ENCODE data around the gene TCIRG1.

Gene TCIRG1

DNA sequence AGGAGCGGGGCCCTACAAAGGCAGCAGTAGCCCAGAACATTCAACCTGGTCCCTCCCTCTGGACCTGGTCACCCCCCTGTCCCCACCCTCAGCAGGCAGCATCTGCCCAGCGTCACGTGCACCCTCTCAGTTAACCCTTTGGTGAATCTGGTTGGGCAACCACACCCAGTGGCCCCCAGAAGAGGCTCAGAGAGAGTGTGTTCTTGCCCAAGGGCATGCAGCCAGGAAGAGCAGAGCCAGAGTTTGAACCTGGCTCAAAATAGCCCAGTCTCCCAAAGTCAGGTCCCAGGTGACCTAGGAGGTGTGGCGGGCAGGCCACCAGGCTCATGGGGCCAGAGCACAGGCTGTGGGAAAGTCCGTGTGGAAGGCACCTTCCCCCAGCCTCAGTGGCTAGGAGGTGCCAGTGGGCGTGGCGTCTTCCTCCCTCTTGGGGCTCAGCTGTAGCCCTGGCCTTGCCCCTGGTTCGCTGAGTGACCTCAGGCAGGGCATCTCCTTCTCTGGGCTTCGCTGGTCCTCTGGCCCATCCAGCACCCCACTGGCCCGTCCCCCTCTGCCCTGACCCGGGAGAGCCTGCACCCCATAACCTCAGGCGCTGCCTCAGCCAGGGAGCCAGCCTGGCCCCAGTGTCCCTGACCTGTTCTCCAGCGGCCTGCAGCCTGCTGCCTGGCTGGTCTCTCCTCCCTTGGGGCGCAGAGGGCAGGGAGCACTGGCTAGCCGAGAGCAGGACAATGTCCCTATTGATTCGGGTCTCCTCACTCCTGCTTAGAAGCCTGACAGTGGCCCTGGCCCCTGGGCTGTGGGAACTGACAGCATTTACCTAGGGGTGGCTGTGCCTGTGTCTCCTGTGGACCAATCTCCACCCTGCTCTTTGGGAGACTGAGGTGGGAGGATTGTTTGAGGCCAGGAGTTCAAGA lies 21.7 kb upstream of the TCIRG1 start:
- no peak for DNase-seq (ENCODE audit: low spot score)

DNA sequence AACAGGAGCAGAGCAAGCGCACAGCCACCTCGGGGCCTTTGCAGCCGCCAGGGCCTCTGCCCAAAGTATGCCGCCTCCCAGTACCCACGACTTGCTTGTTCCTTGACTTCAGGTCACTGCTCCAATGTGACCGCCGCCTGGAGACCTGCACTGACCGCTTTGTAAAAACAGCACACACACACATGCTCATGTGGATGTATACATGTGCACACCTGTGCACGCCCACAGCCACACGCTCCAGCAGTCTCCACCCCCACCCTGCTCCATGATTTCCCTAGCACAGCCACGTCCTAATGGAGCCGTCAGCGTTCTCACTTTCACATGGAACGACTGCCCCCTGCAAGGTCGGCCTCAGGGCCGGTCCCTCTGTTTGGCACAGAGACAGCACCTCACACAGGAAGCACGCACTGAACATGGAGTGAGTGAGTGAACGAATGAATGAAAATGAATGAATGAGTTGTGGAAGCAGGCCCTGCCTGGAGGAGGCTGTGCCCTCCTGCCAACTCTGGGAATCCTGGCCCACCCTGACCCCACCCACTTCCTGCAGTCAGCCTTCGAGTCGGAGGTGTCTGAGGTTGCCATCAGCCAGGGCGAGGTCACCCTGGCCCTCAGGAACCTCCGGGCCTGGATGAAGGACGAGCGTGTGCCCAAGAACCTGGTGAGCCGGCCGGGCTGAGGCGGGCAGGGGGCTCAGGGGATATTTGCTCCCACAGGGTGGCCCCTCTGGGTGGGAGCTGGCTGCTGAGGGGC lies 20.7 kb upstream of the TCIRG1 start:
- no peak for DNase-seq (ENCODE audit: low spot score)

DNA sequence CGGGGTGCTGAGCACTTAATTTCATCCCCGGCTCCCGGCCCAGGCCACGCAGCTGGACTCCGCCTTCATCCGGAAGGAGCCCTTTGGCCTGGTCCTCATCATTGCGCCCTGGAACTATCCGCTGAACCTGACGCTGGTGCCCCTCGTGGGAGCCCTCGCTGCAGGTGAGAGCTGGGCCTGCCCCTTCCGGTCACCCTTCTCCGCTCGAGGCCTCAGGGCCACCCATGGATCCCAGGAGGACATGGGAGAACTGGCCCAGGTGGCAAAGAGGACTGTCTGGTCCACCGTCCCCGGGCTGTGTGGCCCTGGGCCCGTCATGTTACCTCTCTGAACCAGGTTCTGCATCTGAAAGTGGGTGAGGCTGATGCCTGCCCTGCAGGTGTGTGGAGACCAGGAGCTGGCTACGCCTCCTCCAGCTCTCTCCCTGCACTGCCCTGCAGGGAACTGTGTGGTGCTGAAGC lies 20.1 kb upstream of the TCIRG1 start:
- DNase-seq (ENCODE audit: low spot score), result no peak

DNA sequence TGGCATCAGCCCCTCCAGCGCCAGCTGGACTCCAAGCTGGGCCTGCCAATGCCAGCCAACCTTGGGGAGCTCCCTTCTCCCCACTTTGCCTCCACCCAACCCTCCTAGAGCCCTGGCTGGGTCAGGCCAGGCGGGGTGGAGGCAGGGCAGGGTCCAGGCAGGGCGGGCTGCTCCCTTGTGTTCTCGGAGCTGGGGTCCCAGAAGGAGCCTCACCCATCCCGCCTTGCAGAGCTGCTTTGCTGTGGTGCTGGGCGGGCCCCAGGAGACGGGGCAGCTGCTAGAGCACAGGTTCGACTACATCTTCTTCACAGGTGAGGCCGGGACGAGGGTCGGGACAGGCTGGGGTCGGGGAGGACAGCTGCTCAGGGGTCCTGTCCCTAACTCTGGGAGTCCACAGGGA lies 19.3 kb upstream of the TCIRG1 start:
- no peak for DNase-seq (ENCODE audit: low spot score)

DNA sequence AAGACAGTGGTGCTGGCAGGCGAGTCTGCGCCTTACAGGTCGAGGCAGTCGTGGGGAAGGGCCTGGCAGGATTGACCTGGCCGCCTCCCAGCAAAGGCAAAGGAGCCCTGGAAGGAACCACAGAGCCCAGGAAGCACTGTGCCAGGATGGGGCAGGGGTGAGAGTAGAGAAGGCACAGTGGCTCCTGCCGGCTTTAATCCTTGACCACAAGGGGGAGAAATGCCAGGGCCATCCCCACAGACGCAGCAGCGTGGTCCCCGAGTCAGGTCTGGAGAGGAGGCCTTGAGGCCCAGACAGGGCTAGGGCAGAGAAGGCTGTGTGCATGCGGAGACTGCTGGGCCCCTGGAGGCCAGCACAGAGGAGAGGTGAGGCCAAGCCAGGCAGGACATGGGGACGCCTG lies 18.2 kb upstream of the TCIRG1 start:
- no peak for DNase-seq (ENCODE audit: low spot score)

DNA sequence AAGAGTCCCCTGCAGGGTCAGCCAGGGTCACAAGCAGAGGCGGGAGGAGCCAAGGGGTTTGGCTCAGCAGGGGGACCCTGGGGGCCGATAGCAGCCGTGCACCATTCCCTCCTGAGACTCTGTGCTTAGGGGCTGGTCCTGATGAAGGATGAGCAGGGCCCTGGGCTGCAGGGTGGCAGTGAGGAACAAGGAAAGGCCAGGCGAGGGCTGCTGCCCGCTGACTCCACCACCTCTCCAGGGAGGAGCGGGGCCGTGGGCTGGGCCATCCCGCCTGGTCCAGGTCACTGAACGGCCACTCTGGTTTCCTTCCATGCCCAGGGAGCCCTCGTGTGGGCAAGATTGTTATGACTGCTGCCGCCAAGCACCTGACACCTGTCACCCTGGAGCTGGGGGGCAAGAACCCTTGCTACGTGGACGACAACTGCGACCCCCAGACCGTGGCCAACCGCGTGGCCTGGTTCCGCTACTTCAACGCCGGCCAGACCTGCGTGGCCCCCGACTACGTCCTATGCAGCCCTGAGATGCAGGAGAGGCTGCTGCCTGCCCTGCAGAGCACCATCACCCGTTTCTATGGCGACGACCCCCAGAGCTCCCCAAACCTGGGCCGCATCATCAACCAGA lies 17.5 kb upstream of the TCIRG1 start:
- DNase-seq (ENCODE audit: low spot score), result peak; percentile 66

DNA sequence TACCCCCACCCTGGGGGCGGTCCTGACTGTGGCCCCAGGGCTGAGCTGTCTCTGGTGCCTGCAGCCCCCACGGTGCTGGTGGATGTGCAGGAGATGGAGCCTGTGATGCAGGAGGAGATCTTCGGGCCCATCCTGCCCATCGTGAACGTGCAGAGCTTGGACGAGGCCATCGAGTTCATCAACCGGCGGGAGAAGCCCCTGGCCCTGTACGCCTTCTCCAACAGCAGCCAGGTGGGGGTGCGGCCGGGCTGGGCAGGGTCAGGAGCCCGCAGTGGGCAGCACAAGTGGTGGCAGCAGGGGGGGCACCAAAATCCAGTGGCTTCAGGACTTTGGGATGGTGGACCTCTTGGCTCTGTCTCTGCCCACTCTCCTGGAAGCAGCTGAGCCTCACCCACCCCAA lies 16.3 kb upstream of the TCIRG1 start:
- no peak for DNase-seq (ENCODE audit: low spot score)

DNA sequence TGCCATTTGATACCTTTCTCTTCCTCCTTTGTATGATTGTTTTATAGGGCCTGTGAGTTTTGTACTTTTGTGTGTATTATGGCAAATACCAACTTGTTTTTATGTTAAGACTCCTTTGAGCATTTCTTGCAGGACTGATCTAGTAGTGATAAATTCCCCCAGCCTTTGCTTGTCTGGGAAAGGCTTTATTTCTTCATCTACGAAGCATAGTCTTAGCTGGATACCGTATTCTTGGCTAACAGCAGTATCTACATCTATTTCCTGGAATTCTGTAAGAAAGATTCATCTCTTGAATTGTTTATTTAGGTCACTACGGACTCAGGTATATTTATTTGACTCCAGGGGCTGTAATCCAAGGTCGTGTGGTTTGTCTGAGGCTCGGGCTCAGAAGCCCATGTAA lies 14.3 kb upstream of the TCIRG1 start:
- DNase-seq (ENCODE audit: low spot score), result no peak

DNA sequence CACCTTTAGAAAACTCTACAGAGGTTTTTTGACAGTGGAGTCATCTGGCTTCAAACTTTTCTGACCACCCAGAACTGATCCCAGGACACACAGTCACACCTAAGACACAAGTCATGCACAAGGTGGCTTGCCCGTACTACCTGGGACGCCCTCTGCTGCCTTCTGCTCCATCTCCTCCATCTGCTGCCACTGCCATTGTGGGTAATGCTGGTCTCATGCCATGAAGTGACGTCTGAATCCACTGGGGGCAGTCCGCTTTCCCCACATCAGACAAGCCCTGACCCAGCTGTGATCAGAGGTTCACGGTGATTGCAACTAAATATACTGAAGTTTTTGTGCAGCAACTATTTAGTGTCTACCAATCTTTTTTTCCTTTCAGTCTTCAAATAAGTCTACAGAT lies 13.8 kb upstream of the TCIRG1 start:
- DNase-seq (ENCODE audit: low spot score), result no peak

DNA sequence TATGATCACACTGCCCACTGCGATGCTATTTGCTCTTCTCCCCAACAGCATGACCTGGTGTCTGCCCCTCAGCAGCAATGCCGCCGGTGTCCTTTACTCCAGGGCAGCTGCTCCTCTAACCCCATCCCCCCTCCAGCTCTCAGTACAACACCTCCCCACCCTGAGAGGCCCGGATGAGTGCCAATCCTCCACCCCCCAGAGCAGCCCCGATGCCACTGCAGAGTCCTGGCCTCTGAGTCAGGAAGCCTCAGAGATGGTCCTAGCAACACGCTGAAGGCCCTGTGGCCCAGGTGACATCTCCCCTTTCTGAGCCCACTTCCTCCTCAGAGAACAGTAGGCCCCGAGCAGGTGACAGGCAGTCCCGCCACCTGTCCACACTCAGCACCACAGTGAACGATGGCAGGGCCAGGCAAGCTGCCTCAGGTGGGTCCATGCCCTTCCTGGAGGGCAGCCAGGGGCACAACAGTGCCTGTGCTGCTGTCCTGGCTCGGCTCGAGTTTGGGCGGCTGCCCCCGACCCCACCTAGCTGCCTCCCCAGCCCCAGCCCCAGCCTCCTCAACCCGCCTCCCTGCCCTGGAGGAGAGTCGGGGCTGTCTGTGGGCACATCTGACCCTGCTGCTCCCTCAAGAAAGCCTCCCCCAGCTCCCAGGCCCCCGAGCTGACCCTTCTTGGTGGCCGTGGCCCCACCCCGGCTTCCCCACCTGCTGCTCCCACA lies 12.3 kb upstream of the TCIRG1 start:
- DNase-seq (ENCODE audit: low spot score), result no peak

DNA sequence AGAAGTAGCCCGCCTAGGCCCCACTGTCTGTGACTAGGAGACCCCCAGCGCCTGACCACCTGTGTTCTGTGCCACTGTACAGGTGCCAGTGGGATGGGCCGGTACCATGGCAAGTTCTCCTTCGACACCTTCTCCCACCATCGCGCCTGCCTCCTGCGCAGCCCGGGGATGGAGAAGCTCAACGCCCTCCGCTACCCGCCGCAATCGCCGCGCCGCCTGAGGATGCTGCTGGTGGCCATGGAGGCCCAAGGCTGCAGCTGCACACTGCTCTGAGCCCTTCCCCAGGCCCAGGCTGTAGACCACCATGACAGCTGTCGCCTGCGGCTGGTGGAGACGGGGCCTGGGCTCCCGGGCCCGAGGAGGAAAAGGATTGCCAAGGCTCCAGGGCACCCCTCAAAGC lies 11.2 kb upstream of the TCIRG1 start:
- DNase-seq (ENCODE audit: low spot score), result no peak

DNA sequence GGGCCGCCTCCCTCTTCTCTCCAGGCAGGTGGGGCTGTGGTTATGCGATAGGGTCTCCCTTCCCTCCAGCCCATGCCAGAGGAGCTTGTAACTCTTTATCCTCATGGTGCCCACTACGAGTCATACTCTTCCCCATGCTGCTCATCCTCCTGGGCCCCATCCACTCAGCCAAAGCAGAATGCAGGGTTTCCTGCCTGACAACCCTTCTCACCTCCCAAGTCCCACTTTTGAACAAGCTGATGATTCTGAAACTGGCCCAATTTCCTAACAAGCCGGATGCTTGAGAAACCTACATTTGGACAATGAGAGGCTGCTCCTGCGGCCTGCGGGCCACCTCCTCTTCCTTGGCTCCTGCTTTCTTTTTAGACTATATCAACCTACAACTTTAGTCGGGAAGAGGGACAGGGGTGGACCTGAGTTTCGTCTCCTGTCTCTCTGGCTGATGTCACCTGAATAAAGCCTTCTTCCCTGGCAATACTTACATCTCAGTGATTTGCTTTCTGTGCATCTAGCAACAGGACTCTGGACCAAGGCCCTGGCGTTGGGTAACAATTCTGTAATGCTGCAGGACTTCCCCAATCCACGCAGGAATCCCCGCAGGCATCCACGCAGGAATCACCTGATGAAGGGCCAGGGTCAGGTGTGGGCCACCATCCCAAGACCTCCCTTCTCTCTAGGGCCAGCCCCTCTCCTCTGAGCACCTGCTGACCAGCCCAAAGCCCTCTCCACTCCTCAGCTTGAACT lies 9.9 kb upstream of the TCIRG1 start:
- peak; percentile 82 for DNase-seq (ENCODE audit: low spot score)

DNA sequence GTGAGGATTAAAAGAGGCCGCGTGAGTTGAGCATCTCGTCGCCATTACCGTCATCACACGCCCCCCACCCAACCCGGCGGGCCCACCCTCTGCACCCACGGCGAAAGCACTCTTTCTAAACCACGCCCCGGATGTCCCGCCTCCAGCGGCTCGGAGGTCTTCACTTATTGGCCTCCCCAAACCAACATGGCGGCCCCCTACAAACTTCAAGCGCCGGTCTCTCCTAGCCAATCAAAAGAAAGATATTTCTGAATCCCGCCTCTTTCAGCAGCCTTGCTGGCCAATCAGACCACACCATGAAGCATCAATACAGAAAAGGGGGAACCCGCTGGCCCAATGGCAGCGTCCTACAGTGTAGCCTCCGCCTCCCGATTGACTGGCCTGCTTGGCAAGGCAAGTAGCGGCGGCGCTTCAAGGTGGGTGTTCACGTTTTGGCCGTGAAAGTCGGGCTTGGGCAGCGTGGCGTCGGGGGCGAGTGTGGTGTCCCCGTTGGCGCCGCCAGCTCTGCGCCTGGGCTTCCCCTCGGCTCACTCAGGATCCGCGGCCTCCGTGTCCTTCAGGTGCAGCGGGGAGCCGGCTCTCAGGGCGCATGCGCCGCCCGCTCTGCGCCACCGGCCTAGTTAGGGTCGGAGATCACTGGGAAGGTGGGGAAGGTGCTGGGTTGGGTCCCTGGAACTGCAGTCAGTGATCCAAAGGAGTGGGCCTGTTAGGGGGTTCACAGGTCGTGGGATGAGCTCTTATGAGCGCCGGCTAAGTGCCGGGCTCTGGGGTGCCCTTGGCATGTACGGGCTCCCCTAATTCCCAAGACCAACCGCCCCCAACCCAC lies 8.3 kb upstream of the TCIRG1 start, which contains the start of gene NDUFS8:
Gene NDUFS8 (plus strand): TSS at position 364 of the 826 bp plus-strand sequence. CDS start 1,471 bp downstream, outside the sequence.
- peak; percentile 99 for DNase-seq (ENCODE audit: low spot score)

DNA sequence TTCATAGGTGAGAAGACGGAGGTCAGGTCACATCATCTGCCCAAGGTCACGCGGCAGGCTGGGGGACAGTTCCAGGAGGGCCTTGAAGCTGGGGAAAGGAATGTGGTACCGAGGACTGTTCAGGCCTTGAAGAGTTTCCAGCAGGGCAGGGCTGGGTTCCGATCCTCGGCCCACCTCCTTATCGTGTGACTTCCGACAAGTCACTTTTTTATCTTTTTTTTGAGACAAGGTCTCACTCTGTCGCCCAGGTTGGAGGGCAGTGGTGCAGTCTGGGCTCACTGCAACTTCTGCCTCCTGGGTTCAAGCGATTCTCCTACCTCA lies 7.7 kb upstream of the TCIRG1 start:
- DNase-seq (ENCODE audit: low spot score), result no peak

DNA sequence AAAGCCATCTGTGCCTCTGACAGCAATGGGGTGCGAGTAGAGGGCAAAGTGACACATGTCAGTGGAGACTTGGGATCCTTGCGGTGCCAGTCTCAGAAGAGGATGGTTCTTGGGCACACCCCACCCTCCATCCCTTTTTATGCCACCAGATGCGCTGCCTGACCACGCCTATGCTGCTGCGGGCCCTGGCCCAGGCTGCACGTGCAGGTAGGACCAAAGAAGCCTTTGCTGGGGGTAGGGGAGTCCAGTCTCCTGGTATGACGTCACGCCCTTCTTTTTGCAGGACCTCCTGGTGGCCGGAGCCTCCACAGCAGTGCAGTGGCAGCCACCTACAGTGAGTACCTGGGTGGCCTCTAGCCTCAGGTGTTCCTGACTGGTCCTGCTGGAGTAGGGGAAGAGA lies 6.8 kb upstream of the TCIRG1 start:
- no peak for DNase-seq (ENCODE audit: low spot score)

DNA sequence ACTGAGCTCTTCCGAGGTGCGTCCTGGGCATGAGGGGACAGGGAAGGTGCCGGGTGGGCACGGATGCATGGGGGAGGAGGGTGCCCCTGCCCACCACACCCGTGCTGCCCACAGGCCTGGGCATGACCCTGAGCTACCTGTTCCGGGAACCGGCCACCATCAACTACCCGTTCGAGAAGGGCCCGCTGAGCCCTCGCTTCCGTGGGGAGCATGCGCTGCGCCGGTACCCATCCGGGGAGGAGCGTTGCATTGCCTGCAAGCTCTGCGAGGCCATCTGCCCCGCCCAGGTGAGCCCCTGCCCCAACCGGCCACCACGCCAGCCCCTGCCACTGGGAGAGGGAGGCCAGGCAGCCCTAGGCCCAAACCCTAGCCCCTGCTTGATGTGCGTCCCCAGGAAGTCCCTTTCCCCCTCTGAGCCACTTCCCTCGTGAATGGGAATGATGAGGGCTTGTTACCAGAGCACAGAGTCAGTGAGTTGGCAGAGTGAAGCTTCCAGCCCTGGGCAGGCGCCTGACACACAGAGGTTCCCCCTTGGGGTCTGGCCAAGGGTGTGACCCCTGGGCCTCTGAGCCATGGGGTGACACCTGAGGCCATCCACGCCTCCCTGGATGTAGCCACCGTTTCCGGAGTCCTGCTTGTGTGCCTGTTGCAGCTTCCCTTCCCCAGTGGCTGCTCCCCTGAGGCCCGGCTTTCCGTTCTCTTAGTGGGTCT lies 5.7 kb upstream of the TCIRG1 start:
- no peak for DNase-seq (ENCODE audit: low spot score)

DNA sequence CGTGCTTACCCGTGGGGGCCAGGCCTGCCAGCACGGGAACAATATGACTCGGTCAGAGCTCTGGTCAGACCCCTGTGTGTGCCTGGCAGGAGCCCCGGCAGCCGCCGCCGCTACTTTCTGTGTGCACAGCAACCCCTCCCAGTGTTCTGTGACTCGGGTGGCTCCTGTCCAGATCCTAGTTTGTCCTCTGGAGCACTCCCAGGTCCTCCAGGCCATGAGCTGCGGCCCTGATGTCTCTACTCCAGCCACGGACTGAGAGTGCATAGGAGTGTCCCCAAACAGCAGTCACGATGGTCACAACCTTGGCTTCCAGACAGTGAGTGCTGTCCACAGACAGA lies 5.1 kb upstream of the TCIRG1 start:
- DNase-seq (ENCODE audit: low spot score), result no peak

DNA sequence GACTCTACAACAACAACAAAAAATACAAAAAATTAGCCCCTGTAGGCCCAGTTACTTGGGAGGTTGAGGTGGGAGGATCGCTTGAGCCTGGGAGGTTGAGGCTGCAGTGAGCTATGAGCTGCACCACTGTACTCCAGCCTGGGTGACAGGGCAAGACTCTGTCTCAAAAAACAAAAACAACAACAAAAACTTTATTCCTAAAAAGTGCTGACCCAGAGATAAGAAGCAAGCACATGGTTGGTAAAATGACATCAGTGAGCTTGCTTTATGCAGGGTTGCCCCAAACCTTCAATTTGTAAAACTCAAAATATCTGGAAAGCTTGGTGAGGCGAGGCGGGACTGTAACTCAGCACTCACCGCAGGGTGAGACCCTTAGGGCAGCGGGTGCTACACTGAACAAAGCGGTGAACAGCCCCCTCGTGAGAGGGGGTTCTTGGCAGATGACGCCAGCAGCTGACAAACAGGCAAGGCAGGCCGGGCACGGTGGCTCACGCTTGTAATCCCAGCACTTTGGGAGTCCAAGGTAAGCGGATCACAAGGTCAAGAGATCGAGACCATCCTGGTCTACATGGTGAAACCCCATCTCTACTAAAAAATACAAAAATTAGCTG lies 3.5 kb upstream of the TCIRG1 start:
- DNase-seq (ENCODE audit: low spot score), result no peak

DNA sequence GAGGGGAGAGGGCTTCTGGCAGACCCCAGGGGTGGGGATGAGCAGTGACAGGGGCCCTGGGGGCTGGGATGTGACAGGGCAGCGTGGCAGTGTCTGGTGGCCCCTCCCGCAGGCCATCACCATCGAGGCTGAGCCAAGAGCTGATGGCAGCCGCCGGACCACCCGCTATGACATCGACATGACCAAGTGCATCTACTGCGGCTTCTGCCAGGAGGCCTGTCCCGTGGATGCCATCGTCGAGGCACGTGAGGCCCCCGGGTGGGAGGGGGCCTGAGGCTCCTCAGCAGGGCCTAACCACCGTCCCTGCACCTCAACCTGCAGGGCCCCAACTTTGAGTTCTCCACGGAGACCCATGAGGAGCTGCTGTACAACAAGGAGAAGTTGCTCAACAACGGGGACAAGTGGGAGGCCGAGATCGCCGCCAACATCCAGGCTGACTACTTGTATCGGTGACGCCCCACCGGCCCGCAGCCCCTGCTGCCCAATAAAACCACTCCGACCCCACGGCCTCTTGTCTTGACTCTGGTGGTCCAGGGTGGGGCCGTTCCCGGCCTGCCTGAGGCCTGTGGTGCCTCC lies 2.6 kb upstream of the TCIRG1 start:
- no peak for DNase-seq (ENCODE audit: low spot score)

All from kidney tubule cell (primary cell).